K562 (cell line): ENCODE measurements around the gene CRB2. TPM values are rescaled to one million over a fixed set of nuclear protein-coding genes. Genes with fewer than 3 reads are reported as not detected.

Source experiments
- BACH1 ChIP-seq: fragments of 200-800 bp; sonication (Bioruptor generic); IDR thresholded peaks from 2 replicates; pipeline ENCODE4 v1.6.1; 2016; ENCODE audit warnings: missing genetic modification characterization, missing compliant biosample characterization
- CBFA2T3 ChIP-seq: fragments of 450-650 bp; IDR thresholded peaks from 2 replicates; pipeline ENCODE4 v1.6.1; 2017
- CLOCK ChIP-seq: fragments of 250-450 bp; sonication (Bioruptor Pico); IDR thresholded peaks from 2 replicates; pipeline ENCODE4 v1.4.0; 2020; ENCODE audit warnings: mild to moderate bottlenecking, moderate library complexity, borderline replicate concordance
- GABPA ChIP-seq: fragments of 200-800 bp; sonication (Bioruptor generic); conservative IDR thresholded peaks from 2 replicates; pipeline ENCODE4 v1.6.1; 2016; ENCODE audit warnings: low read depth, missing genetic modification characterization, missing compliant biosample characterization
- MCM2 ChIP-seq: fragments of 450-650 bp; IDR thresholded peaks from 2 replicates; pipeline ENCODE4 v1.6.1; 2017; ENCODE audit warnings: low read depth, mild to moderate bottlenecking
- MCM5 ChIP-seq: fragments of 450-650 bp; IDR thresholded peaks from 2 replicates; pipeline ENCODE4 v1.6.1; 2016; ENCODE audit warnings: low read depth
- MTA3 ChIP-seq: fragments of 450-650 bp; formaldehyde crosslinking; IDR thresholded peaks from 2 replicates; pipeline ENCODE4 v1.6.1; 2017; ENCODE audit warnings: mild to moderate bottlenecking, borderline replicate concordance
- PCBP1 ChIP-seq: fragments of 200-400 bp; formaldehyde crosslinking; IDR thresholded peaks from 2 replicates; pipeline ENCODE4 v1.6.1; 2018; ENCODE audit warnings: mild to moderate bottlenecking, low read depth, low read length; ENCODE audit not compliant: poor library complexity, severe bottlenecking
- PHTF2 ChIP-seq: fragments of 250-450 bp; sonication (Bioruptor Pico); IDR thresholded peaks from 2 replicates; pipeline ENCODE4 v1.5.0; 2021; ENCODE audit warnings: mild to moderate bottlenecking
- PURB ChIP-seq: sonication (generic); formaldehyde crosslinking; IDR thresholded peaks from 2 replicates; pipeline ENCODE4 v1.9.0; 2021; ENCODE audit warnings: low read depth, mild to moderate bottlenecking, missing genetic modification reagents
- ZNF785 ChIP-seq: fragments of 250-450 bp; sonication (Bioruptor Pico); IDR thresholded peaks from 2 replicates; pipeline ENCODE4 v1.4.0; 2020; ENCODE audit warnings: mild to moderate bottlenecking
- polyA plus RNA-seq, 8 experiments: library from polyadenylated mRNA; depleted of rRNA in 4 of 8; stranded (reverse) in 5 of 8; unstranded in 3 of 8; fragments of >200 nt; fragmentation: Nextera tagmentation in 2 of 8; fragmentation: Illumina TruSeq in 1 of 8; extraction: Ambion mirVana in 2 of 8; extraction: Trizol in 1 of 8; gene quantifications; 2 replicates each; pipeline versions ENCODE4 v1.2.1 to v1.2.3, GENCODE V29; 2011 to 2014; ENCODE audit warnings: inconsistent platforms in 1 of 8, missing spikeins in 1 of 8
- total RNA-seq, 7 experiments: library from RNA; depleted of rRNA in 6 of 7; stranded (reverse); fragments of >200 nt in 6 of 7; fragmentation: Illumina TruSeq in 2 of 7; extraction: Trizol in 2 of 7; gene quantifications; 2 replicates each; pipeline versions ENCODE4 v1.2.1 to v1.2.3, GENCODE V29; 2011 to 2021; ENCODE audit warnings: low replicate concordance in 1 of 7
- TF ChIP-seq, protein P1 (sequence below), 2 experiments: fragments of 450-650 bp; formaldehyde crosslinking in 1 of 2; IDR thresholded peaks; 2 replicates each; pipeline versions ENCODE4 v1.4.0 to v1.6.1; 2014 to 2020; ENCODE audit warnings: mild to moderate bottlenecking in 2 of 2, borderline replicate concordance in 1 of 2, low read depth in 1 of 2
- TF ChIP-seq, protein P2 (sequence below): sonication (generic); formaldehyde crosslinking; IDR thresholded peaks from 2 replicates; pipeline ENCODE4 v1.8.0; 2022; ENCODE audit warnings: mild to moderate bottlenecking, missing genetic modification reagents
- TF ChIP-seq, protein P3 (sequence below): sonication (generic); formaldehyde crosslinking; IDR thresholded peaks from 2 replicates; pipeline ENCODE4 v1.8.0; 2023; ENCODE audit warnings: mild to moderate bottlenecking, missing genetic modification reagents

CRB2 gene
- total and polyA plus RNA-seq, 9 of the 15 experiments (the other 6 are each of a cell fraction or from before 2014, with no cell fraction given) = 0.13 to 1.2 (median 0.25) TPM; not detected in 2

DNA sequence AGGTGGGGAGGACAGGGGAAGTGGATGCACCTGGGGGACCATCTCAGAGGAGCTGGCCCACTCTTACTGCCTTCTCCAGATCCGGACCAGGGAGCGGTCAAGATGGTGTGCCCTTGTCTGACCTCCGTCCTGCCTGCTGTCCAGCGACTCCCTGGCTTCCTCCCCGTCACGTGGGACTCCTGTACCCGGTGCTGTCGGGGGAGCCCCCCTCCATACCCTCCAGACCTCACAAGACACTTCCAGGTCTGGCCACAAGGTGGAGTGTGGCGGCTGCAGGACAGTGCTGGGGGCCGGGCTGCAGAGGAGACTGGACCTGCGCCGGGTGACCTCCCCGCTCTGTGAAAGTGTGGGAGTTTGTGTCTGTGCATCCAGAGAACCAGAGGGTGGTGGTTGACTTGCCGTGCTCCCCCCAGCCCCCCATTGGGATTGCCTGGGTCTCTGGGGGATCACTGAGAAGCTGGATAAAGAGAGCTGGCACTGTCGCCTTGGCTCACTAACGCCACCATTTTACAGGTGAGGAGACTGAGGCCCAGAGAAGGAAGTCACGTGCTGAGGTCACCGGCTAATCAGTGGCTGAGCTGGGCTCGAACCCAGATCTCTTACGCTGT is 1.9 kb upstream of the CRB2 start (continued):
- TF ChIP-seq, protein P1, sequence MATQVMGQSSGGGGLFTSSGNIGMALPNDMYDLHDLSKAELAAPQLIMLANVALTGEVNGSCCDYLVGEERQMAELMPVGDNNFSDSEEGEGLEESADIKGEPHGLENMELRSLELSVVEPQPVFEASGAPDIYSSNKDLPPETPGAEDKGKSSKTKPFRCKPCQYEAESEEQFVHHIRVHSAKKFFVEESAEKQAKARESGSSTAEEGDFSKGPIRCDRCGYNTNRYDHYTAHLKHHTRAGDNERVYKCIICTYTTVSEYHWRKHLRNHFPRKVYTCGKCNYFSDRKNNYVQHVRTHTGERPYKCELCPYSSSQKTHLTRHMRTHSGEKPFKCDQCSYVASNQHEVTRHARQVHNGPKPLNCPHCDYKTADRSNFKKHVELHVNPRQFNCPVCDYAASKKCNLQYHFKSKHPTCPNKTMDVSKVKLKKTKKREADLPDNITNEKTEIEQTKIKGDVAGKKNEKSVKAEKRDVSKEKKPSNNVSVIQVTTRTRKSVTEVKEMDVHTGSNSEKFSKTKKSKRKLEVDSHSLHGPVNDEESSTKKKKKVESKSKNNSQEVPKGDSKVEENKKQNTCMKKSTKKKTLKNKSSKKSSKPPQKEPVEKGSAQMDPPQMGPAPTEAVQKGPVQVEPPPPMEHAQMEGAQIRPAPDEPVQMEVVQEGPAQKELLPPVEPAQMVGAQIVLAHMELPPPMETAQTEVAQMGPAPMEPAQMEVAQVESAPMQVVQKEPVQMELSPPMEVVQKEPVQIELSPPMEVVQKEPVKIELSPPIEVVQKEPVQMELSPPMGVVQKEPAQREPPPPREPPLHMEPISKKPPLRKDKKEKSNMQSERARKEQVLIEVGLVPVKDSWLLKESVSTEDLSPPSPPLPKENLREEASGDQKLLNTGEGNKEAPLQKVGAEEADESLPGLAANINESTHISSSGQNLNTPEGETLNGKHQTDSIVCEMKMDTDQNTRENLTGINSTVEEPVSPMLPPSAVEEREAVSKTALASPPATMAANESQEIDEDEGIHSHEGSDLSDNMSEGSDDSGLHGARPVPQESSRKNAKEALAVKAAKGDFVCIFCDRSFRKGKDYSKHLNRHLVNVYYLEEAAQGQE (IDR thresholded peaks at IDR 0.05; ENCODE audit: borderline replicate concordance) = peak; percentile 91
- TF ChIP-seq, protein P1 (CRISPR knock-in tag; IDR thresholded peaks at IDR 0.05; ENCODE audit: low read depth) = no peak
- TF ChIP-seq, protein P2, sequence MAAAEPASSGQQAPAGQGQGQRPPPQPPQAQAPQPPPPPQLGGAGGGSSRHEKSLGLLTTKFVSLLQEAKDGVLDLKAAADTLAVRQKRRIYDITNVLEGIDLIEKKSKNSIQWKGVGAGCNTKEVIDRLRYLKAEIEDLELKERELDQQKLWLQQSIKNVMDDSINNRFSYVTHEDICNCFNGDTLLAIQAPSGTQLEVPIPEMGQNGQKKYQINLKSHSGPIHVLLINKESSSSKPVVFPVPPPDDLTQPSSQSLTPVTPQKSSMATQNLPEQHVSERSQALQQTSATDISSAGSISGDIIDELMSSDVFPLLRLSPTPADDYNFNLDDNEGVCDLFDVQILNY (CRISPR knock-in tag) = peak; percentile 56; the same call in 1 of the 2 replicates
- TF ChIP-seq PCBP1 (no peak), CLOCK (CRISPR knock-in tag) (no peak), MCM2 (no peak), PHTF2 (no peak), BACH1 (no peak), CBFA2T3 (no peak), MTA3 (no peak; the same call in 1 of the 2 replicates), GABPA (tag) (no peak), PURB (CRISPR knock-in tag) (no peak), MCM5 (no peak), ZNF785 (CRISPR knock-in tag) (no peak)
- TF ChIP-seq, protein P3, sequence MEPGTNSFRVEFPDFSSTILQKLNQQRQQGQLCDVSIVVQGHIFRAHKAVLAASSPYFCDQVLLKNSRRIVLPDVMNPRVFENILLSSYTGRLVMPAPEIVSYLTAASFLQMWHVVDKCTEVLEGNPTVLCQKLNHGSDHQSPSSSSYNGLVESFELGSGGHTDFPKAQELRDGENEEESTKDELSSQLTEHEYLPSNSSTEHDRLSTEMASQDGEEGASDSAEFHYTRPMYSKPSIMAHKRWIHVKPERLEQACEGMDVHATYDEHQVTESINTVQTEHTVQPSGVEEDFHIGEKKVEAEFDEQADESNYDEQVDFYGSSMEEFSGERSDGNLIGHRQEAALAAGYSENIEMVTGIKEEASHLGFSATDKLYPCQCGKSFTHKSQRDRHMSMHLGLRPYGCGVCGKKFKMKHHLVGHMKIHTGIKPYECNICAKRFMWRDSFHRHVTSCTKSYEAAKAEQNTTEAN (CRISPR knock-in tag) = no peak
